ENCODE results near the gene DBX1. TPM values are rescaled to one million over a fixed set of nuclear protein-coding genes. Genes with fewer than 3 reads are reported as not detected.

DBX1 gene
- not detected for total RNA-seq

GRCh38 chr11:20160425-20161229 lies at the start of gene DBX1:
Gene DBX1 (minus strand): TSS chr11:20160475. CDS start chr11:20160324, 151 bp downstream.
- Histone ChIP-seq H3K27me3 (peaks cover 33 to 88% of the 10 kb centered on the region in 2 donors), H3K4me1 (peaks cover 0 to 17% of the 10 kb centered on the region in 2 donors), H3K27ac (no peak within 1 kb of the TSS), H3K36me3 (no peaks in the 10 kb centered on the region), H3K9me3 (no peaks in the 10 kb centered on the region), H3K4me3 (no peak within 1 kb of the TSS)
- no peak for TF ChIP-seq CTCF (IDR thresholded peaks at IDR 0.05)
- TF ChIP-seq POLR2A (IDR thresholded peaks at IDR 0.05) = no peak
- intact Hi-C loops (cut with DNase I; ENCODE audit: low total_unique reads) = no loop called here
- no peak for DNase-seq

- no peaks in the 10 kb centered on the region for H3K4me1 ChIP-seq
- no peak overlapping the region for H3K27ac ChIP-seq
- H3K36me3 ChIP-seq = no peaks in the 10 kb centered on the region
- H3K4me3 ChIP-seq = no peak overlapping the region
- intact Hi-C loops (cut with DNase I; ENCODE audit: low total_unique reads) = no loop called here
- DNase-seq = no peak
- no peaks in the 10 kb centered on the region for H3K9me3 ChIP-seq
- TF ChIP-seq CTCF (IDR thresholded peaks at IDR 0.05) = no peak
- no peak for TF ChIP-seq POLR2A (IDR thresholded peaks at IDR 0.05)
- H3K27me3 ChIP-seq = peaks cover 0 to 7% of the 10 kb centered on the region in 2 donors
These were observed 48.4 kb upstream of the DBX1 start for GRCh38 chr11:20208622-20209111.

GRCh38 chr11:20207781-20208621 lies 47.7 kb upstream of the DBX1 start:
- Histone ChIP-seq H3K4me3 (no peak overlapping the region), H3K27ac (no peak overlapping the region), H3K36me3 (no peaks in the 10 kb centered on the region), H3K9me3 (no peaks in the 10 kb centered on the region), H3K27me3 (peaks cover 0 to 7% of the 10 kb centered on the region in 2 donors), H3K4me1 (no peaks in the 10 kb centered on the region)
- intact Hi-C loops (cut with DNase I; ENCODE audit: low total_unique reads) = no loop called here
- no peak for DNase-seq
- TF ChIP-seq POLR2A (IDR thresholded peaks at IDR 0.05) (no peak), CTCF (IDR thresholded peaks at IDR 0.05) (no peak)

- DNase-seq = no peak
- Histone ChIP-seq H3K27ac (no peak overlapping the region), H3K27me3 (peaks cover 0 to 7% of the 10 kb centered on the region in 2 donors), H3K36me3 (no peaks in the 10 kb centered on the region), H3K4me1 (no peaks in the 10 kb centered on the region), H3K4me3 (no peak overlapping the region), H3K9me3 (no peaks in the 10 kb centered on the region)
- TF ChIP-seq POLR2A (IDR thresholded peaks at IDR 0.05) (no peak), CTCF (IDR thresholded peaks at IDR 0.05) (no peak)
- intact Hi-C loops (cut with DNase I; ENCODE audit: low total_unique reads) = no loop called here
These were observed 45.5 kb upstream of the DBX1 start for GRCh38 chr11:20205807-20206206.

GRCh38 chr11:20204681-20205080 lies 44.4 kb upstream of the DBX1 start:
- H3K36me3 ChIP-seq = no peaks in the 10 kb centered on the region
- H3K27me3 ChIP-seq = peaks cover 0 to 7% of the 10 kb centered on the region in 2 donors
- no peaks in the 10 kb centered on the region for H3K4me1 ChIP-seq
- no peak overlapping the region for H3K27ac ChIP-seq
- H3K4me3 ChIP-seq = no peak overlapping the region
- H3K9me3 ChIP-seq = no peaks in the 10 kb centered on the region
- intact Hi-C loops (cut with DNase I; ENCODE audit: low total_unique reads) = no loop called here
- TF ChIP-seq CTCF (IDR thresholded peaks at IDR 0.05) = no peak
- TF ChIP-seq POLR2A (IDR thresholded peaks at IDR 0.05) = no peak
- DNase-seq = no peak
